HG03558 (cell line): ENCODE results near the gene ABCF3.

Experiments
- ATAC-seq: cut with Tn5 transposase; IDR thresholded peaks from one replicate; pipeline ENCODE4 v1.9.1; 2021; ENCODE audit warnings: moderate number of reproducible peaks; ENCODE audit not compliant: unreplicated experiment; ENCODE audit errors: extremely low read depth

The ABCF3 gene

GRCh38 chr3:184183679-184184078 is 2.3 kb upstream of the ABCF3 start:
- no peak for ATAC-seq

GRCh38 chr3:184184546-184185230 is 1.3 kb upstream of the ABCF3 start:
- no peak for ATAC-seq

- ATAC-seq: peak; percentile 88
Observed at GRCh38 chr3:184185461-184186183, 377 bp upstream of the ABCF3 start.

- no peak for ATAC-seq
Observed at GRCh38 chr3:184186902-184187207, 856 bp downstream of the ABCF3 start.

GRCh38 chr3:184188080-184188479 is 2.1 kb downstream of the ABCF3 start:
- ATAC-seq: no peak

- ATAC-seq: no peak
Observed at GRCh38 chr3:184189421-184189820, 3.4 kb downstream of the ABCF3 start.

GRCh38 chr3:184192889-184193288 is 6.9 kb downstream of the ABCF3 start:
- no peak for ATAC-seq

GRCh38 chr3:184193991-184194539 is 8.1 kb downstream of the ABCF3 start:
- no peak for ATAC-seq

- ATAC-seq: no peak
Observed at GRCh38 chr3:184196536-184196935, 10.5 kb downstream of the ABCF3 start.

- ATAC-seq: no peak
Observed at GRCh38 chr3:184198509-184198908, 12.5 kb downstream of the ABCF3 start.

- ATAC-seq: no peak
Observed at GRCh38 chr3:184200825-184201224, 14.8 kb downstream of the ABCF3 start.

GRCh38 chr3:184203526-184203925 is 17.5 kb downstream of the ABCF3 start:
- no peak for ATAC-seq

GRCh38 chr3:184209146-184209923 is 23.3 kb downstream of the ABCF3 start:
- ATAC-seq: no peak

GRCh38 chr3:184211297-184211696 is 25.3 kb downstream of the ABCF3 start:
- ATAC-seq: no peak

GRCh38 chr3:184211718-184212117 is 25.7 kb downstream of the ABCF3 start:
- no peak for ATAC-seq

- ATAC-seq: no peak
Observed at GRCh38 chr3:184218814-184219213, 32.8 kb downstream of the ABCF3 start.

GRCh38 chr3:184222521-184222920 is 36.5 kb downstream of the ABCF3 start:
- no peak for ATAC-seq

GRCh38 chr3:184223946-184224345 is 37.9 kb downstream of the ABCF3 start:
- no peak for ATAC-seq

- ATAC-seq: no peak
Observed at GRCh38 chr3:184227481-184227935, 41.5 kb downstream of the ABCF3 start.

GRCh38 chr3:184228376-184229137 is 42.6 kb downstream of the ABCF3 start:
- no peak for ATAC-seq
